Duodenal mucosa (tissue), 2 donors: Measurements from ENCODE around the gene NCL.
"Not testable (repeated sequence)": the region's sequence is repeated elsewhere in the genome, so short reads cannot be mapped to it uniquely, and the experiment has no call there.

Source experiments
- H3K27ac ChIP-seq: one replicate; pipeline ENCODE4 v1.7.0; 2013; ENCODE audit warnings: low read depth, low read length
- H3K27me3 ChIP-seq, 2 donors: one replicate each; pipeline ENCODE4 v1.7.0; 2013; ENCODE audit warnings: low read length in 2 of 2, control low read depth in 1 of 2; ENCODE audit not compliant: insufficient read depth in 2 of 2, control insufficient read depth in 1 of 2
- H3K36me3 ChIP-seq, 2 donors: one replicate each; pipeline ENCODE4 v1.7.0; 2013; ENCODE audit warnings: low read length in 2 of 2, control low read depth in 1 of 2; ENCODE audit not compliant: insufficient read depth in 2 of 2, control insufficient read depth in 1 of 2
- H3K4me1 ChIP-seq, 2 donors: one replicate each; pipeline ENCODE4 v1.7.0; 2013; ENCODE audit warnings: low read length in 2 of 2, control low read depth in 1 of 2; ENCODE audit not compliant: insufficient read depth in 2 of 2, control insufficient read depth in 1 of 2
- H3K4me3 ChIP-seq, 2 donors: one replicate each; pipeline ENCODE4 v1.7.0; 2013; ENCODE audit warnings: low read length in 2 of 2, low read depth in 1 of 2
- H3K9ac ChIP-seq, 2 donors: one replicate each; pipeline ENCODE4 v1.7.0; 2013; ENCODE audit warnings: low read length in 2 of 2, low read depth in 1 of 2
- H3K9me3 ChIP-seq, 2 donors: one replicate each; pipeline ENCODE4 v1.7.0; 2013; ENCODE audit warnings: low read length in 2 of 2, control low read depth in 1 of 2; ENCODE audit not compliant: control insufficient read depth in 1 of 2

Gene NCL

DNA sequence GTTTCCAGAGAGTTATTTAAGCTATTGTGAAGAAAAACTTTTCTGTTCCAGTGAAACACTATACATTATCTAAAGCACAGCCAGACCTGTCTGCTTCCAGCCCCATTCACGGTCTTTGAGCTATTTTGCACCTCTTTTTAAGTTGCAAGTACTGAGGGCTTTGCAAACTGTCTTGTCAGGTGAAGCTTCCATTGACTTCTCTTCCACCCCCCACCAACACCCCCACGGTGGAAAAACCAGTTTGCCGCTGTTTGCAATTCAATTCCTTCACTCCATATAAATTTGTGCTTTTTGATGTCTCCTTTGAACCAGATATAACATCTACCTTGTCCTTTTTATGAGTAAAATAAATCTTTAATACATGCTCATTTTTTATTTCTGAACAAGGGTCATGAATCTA, 53.0 kb downstream of the NCL start:
- no peak overlapping the region for H3K9ac ChIP-seq
- H3K4me1 ChIP-seq = peaks cover 15 to 35% of the 10 kb centered on the region in 2 donors
- H3K9me3 ChIP-seq = peaks cover 5 to 9% of the 10 kb centered on the region in 2 donors
- no peaks in the 10 kb centered on the region for H3K27me3 ChIP-seq
- H3K27ac ChIP-seq = no peak overlapping the region
- H3K36me3 ChIP-seq = no peaks in the 10 kb centered on the region
- H3K4me3 ChIP-seq = peak overlapping the region in 1 of 2 donors; percentile 66

DNA sequence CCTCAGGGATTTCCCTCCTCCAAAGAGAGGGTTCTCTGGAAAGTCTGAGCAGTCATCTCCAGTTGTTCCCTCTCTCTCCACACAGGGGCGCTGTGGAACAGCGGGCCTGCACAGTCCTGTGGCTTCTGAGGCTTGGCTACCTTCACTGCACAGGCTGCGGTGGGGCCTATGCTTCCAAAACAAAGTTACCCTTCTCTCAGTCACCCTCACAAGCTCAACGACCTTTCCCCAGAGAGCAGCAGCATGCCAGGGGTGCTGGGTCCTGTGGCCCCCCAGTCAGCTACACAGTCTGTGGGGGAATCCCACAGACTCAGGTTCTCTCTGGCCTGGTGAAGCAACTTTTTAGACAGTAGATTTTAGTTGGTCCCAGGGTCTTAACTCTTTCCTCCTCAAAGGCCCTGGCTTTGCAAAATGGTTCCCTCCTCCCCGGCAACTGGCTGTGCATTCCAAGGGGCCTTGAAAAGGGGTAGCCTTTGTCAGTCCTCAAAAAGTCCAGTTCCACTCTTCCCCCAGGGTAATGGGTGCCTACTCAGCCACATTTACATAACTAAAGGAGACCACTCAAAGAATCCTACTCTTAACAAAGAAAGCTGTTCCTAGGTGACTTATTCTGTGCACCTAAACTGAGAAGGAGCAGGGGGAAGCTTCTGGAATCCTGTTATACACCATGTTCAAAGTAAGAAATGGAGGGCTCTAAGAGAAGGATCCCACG, 53.8 kb downstream of the NCL start:
- peak overlapping the region; percentile 7 to 30 for H3K4me3 ChIP-seq
- no peaks in the 10 kb centered on the region for H3K36me3 ChIP-seq
- no peaks in the 10 kb centered on the region for H3K27me3 ChIP-seq
- no peak overlapping the region for H3K27ac ChIP-seq
- no peak overlapping the region for H3K9ac ChIP-seq
- peaks cover 20 to 36% of the 10 kb centered on the region in 2 donors for H3K4me1 ChIP-seq
- peaks cover 5 to 9% of the 10 kb centered on the region in 2 donors for H3K9me3 ChIP-seq

- no peak overlapping the region for H3K4me3 ChIP-seq
- no peaks in the 10 kb centered on the region for H3K36me3 ChIP-seq
- H3K9ac ChIP-seq = peak overlapping the region in 1 of 2 donors; percentile 40
- H3K9me3 ChIP-seq = peaks cover 5 to 9% of the 10 kb centered on the region in 2 donors
- no peaks in the 10 kb centered on the region for H3K27me3 ChIP-seq
- peaks cover 15 to 29% of the 10 kb centered on the region in 2 donors for H3K4me1 ChIP-seq
- peak overlapping the region; percentile 15 for H3K27ac ChIP-seq
Measured at GRCh38 chr2:231409776-231410175, 54.5 kb downstream of the NCL start.

GRCh38 chr2:231408304-231408703, 56.0 kb downstream of the NCL start:
- H3K9me3 ChIP-seq, H3K9ac ChIP-seq, H3K4me3 ChIP-seq, H3K27ac ChIP-seq, H3K27me3 ChIP-seq, H3K36me3 ChIP-seq: not testable (repeated sequence)
- H3K4me1 ChIP-seq = peaks cover 11 to 24% of the 10 kb centered on the region in 2 donors

GRCh38 chr2:231407686-231408085, 56.6 kb downstream of the NCL start:
- peaks cover 9 to 22% of the 10 kb centered on the region in 2 donors for H3K4me1 ChIP-seq
- not testable (repeated sequence) for H3K9ac ChIP-seq, H3K9me3 ChIP-seq, H3K27me3 ChIP-seq, H3K36me3 ChIP-seq, H3K4me3 ChIP-seq, H3K27ac ChIP-seq

DNA sequence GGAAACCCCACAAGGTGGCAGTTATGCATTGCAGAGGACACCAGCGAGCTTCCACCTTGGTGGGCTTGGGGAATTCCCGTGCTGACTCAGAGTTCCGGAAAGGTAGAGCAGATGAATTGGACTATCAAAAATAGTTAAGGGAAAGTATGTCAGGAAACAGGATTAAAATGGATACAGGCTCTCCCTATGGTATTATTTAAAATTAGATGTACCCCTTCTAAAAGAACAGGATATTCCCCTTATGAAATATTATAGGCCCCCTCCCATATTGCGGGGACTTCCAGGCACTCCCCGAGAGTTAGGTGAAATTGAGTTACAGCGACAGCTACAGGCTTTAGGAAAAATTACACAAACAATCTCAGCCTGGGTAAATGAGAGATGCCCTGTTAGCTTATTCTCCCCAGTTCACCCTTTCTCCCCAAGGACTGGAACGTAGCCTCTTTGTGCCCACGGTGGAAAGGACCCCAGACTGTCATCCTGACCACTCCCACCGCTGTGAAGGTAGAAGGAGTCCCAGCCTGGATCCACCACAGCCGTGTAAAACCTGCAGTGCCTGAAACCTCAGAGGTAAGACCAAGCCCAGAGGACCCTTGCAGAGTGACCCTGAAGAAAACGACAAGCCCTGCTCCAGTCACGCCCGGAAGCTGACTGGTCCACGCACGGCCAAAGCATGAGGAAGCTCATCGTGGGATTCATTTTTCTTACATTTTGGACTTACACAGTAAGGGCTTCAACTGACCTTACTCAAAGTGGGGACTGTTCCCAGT, 58.5 kb downstream of the NCL start:
- peaks cover 6 to 13% of the 10 kb centered on the region in 2 donors for H3K4me1 ChIP-seq
- H3K27ac ChIP-seq, H3K9ac ChIP-seq, H3K9me3 ChIP-seq, H3K4me3 ChIP-seq, H3K36me3 ChIP-seq, H3K27me3 ChIP-seq: not testable (repeated sequence)

DNA sequence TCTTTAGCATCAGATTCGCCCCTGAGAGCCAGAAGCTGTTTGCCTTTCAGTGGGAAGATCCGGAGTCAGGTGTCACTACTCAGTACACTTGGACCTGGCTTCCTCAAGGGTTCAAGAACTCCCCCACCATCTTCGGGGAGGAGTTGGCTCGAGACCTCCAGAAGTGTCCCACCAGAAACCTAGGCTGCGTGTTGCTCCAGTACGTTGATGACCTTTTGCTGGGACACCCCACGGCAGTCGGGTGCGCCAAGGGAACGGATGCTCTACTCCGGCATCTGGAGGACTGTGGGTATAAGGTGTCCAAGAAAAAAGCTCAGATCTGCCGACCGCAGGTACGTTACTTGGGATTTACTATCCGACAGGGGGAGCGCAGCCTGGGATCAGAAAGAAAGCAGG, 60.1 kb downstream of the NCL start:
- H3K36me3 ChIP-seq, H3K27me3 ChIP-seq, H3K4me3 ChIP-seq, H3K27ac ChIP-seq, H3K9me3 ChIP-seq, H3K9ac ChIP-seq: not testable (repeated sequence)
- peaks cover 18 to 20% of the 10 kb centered on the region in 2 donors for H3K4me1 ChIP-seq
